Measurements from ENCODE around the gene CNOT9.

DNA sequence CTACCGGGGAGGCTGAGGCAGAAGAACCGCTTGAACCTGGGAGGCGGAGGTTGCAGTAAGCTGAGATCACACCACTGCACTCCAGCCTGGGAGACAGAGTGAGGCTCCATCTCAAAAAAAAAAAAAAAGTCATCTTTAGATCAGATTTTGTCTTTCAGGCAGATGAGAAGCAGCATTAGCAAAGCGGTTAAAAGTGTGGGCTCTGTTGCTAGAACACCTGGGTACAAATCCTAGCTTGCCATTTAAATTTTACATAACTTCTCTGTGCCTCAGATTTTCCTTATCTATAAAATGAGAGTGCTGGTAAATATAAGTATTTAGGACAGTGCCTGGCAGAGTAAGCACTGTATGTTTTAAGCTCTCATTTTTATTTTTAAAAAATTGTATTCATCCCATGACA is 8.2 kb downstream of the CNOT9 start:
- TF ChIP-seq POLR2AphosphoS5 (IDR thresholded peaks at IDR 0.05; ENCODE audit: low read depth, low read length) (no peak), POLR2A (IDR thresholded peaks at IDR 0.05; ENCODE audit: low read depth, low read length) (no peak), TAF1 (IDR thresholded peaks at IDR 0.05; ENCODE audit: borderline replicate concordance, low read depth, low read length) (no peak)

Data from GM12892 (cell line).